Activated CD4-positive, alpha-beta T cell treated with anti-CD3 and anti-CD28 coated beads, Interleukin-2, amount 50 U/mL, for 1 hour (primary cell): ENCODE results near the gene SMIM29.
"Not testable (repeated sequence)": the region's sequence is repeated elsewhere in the genome, so short reads cannot be mapped to it uniquely, and the experiment has no call there.

Experiments used
- DNase-seq: peaks from one replicate; pipeline ENCODE4 v3.0.0-alpha.2; 2020

SMIM29 gene

GRCh38 chr6:34248727-34249468, at the start of gene SMIM29:
Gene SMIM29, minus strand, starts transcription at chr6:34249006. Its CDS starts 1,215 bp downstream, at chr6:34247791.
- peak; percentile 97 for DNase-seq

- no peak for DNase-seq
These were observed 46.9 kb upstream of the SMIM29 start for GRCh38 chr6:34295721-34296120.

- no peak for DNase-seq
These were observed 44.1 kb upstream of the SMIM29 start for GRCh38 chr6:34292954-34293353.

GRCh38 chr6:34289137-34289536, 40.3 kb upstream of the SMIM29 start:
- no peak for DNase-seq

- DNase-seq, result no peak
These were observed 39.8 kb upstream of the SMIM29 start for GRCh38 chr6:34288581-34288980.

GRCh38 chr6:34285448-34286164, 36.8 kb upstream of the SMIM29 start:
- DNase-seq, result no peak

- DNase-seq, result no peak
These were observed 36.0 kb upstream of the SMIM29 start for GRCh38 chr6:34284563-34285447.

- DNase-seq, result no peak
These were observed 33.0 kb upstream of the SMIM29 start for GRCh38 chr6:34281702-34282334.

- no peak for DNase-seq
These were observed 31.4 kb upstream of the SMIM29 start for GRCh38 chr6:34280216-34280615.

- no peak for DNase-seq
These were observed 30.0 kb upstream of the SMIM29 start for GRCh38 chr6:34278833-34279232.

GRCh38 chr6:34277763-34278112, 28.9 kb upstream of the SMIM29 start:
- no peak for DNase-seq

GRCh38 chr6:34276881-34277762, 28.3 kb upstream of the SMIM29 start:
- no peak for DNase-seq

GRCh38 chr6:34276191-34276590, 27.4 kb upstream of the SMIM29 start:
- no peak for DNase-seq

GRCh38 chr6:34275128-34275804, 26.5 kb upstream of the SMIM29 start:
- DNase-seq, result no peak

GRCh38 chr6:34274129-34274528, 25.3 kb upstream of the SMIM29 start:
- DNase-seq, result no peak

- no peak for DNase-seq
These were observed 24.5 kb upstream of the SMIM29 start for GRCh38 chr6:34273242-34273805.

- DNase-seq, result no peak
These were observed 23.5 kb upstream of the SMIM29 start for GRCh38 chr6:34272013-34272926.

- DNase-seq, result not testable (repeated sequence)
These were observed 21.0 kb upstream of the SMIM29 start for GRCh38 chr6:34269658-34270341.

- not testable (repeated sequence) for DNase-seq
These were observed 20.3 kb upstream of the SMIM29 start for GRCh38 chr6:34269132-34269531.
